HepG2 (cell line): Measurements from ENCODE around the gene CADM1. TPM values are rescaled to one million over a fixed set of nuclear protein-coding genes. Genes with fewer than 3 reads are reported as not detected.
A peak's percentile ranks its signal among the peaks of the same experiment; 100 is the strongest.

Experiments used
- ATAC-seq: fragments of 200-7000 bp; cut with Tn5 transposase; 3 replicates; pipeline ENCODE4 v1.9.1; 2020; ENCODE audit warnings: mild to moderate bottlenecking, moderate library complexity
- BruUV-seq: library from RNA; stranded (reverse); fragments of 400-500 nt; replicated peaks from 2 replicates; lab custom pipeline; 2021; lab: Mats Ljungman, UMichigan
- CTCF ChIA-PET: fragments of 300-600 bp; formaldehyde crosslinking; extraction: SDS; loops from one replicate; lab custom pipeline; 2021; ENCODE audit warnings: low total read pairs, inconsistent platforms, low intra/inter-chr PET ratio; lab: Yijun Ruan, JAX
- POLR2A ChIA-PET: fragments of 350-600 bp; sonication (Branson Sonifier 250); formaldehyde crosslinking; loops from one replicate; lab custom pipeline; 2020; ENCODE audit warnings: antibody characterized with exemption, inconsistent platforms; lab: Yijun Ruan, JAX
- DNase-seq: peaks from one replicate; pipeline ENCODE4 v3.0.0-alpha.2; 2015; ENCODE audit warnings: low spot score
- FAIRE-seq: peaks from 3 replicates; lab custom pipeline; 2011; peaks lifted over from hg19 to GRCh38; lab: Jason Lieb, UNC
- H2AFZ ChIP-seq: one replicate; pipeline ENCODE4 v1.6.1; 2011; ENCODE audit warnings: low read length, inconsistent platforms
- H3K27ac ChIP-seq: fragments of 300-600 bp; 3 replicates; pipeline ENCODE4 v1.8.0; 2011; ENCODE audit warnings: mixed run types, mild to moderate bottlenecking, mixed read lengths, low read length, inconsistent platforms; ENCODE audit not compliant: insufficient read depth; ENCODE audit errors: extremely low read length
- H3K27me3 ChIP-seq, 2 experiments: fragments of 200-600 bp in 1 of 2; 2 replicates in 1 of 2; 3 replicates in 1 of 2; pipeline versions ENCODE4 v1.6.0 to v1.8.0; 2011; ENCODE audit warnings: low read length in 2 of 2, mild to moderate bottlenecking in 2 of 2, moderate library complexity in 2 of 2, inconsistent platforms in 1 of 2; ENCODE audit not compliant: insufficient read depth in 2 of 2, control insufficient read depth in 1 of 2
- H3K36me3 ChIP-seq, 2 experiments: fragments of 200-600 bp in 1 of 2; replicated peaks in 1 of 2; 2 replicates in 1 of 2; 3 replicates in 1 of 2; pipeline versions ENCODE4 v1.5.1 to v1.8.0; 2011; ENCODE audit warnings: low read length in 2 of 2, inconsistent platforms in 1 of 2; ENCODE audit not compliant: insufficient read depth in 2 of 2, control insufficient read depth in 1 of 2
- H3K4me1 ChIP-seq: 2 replicates; pipeline ENCODE4 v1.5.1; 2012; ENCODE audit warnings: low read length, inconsistent platforms; ENCODE audit not compliant: insufficient read depth
- H3K4me2 ChIP-seq: 2 replicates; pipeline ENCODE4 v1.6.0; 2011; ENCODE audit warnings: low read depth, low read length, inconsistent platforms
- H3K4me3 ChIP-seq, 3 experiments: fragments of 200-600 bp in 1 of 3; sonication (generic), shearing (Covaris generic) in 1 of 3; replicated peaks in 1 of 3; 2 replicates each; pipeline ENCODE4 v1.5.1; 2011 to 2016; ENCODE audit warnings: low read length in 3 of 3, inconsistent platforms in 2 of 3, low read depth in 2 of 3, mild to moderate bottlenecking in 2 of 3, control low read depth in 1 of 3, mixed read lengths in 1 of 3; ENCODE audit not compliant: insufficient read depth in 1 of 3
- H3K79me2 ChIP-seq: one replicate; pipeline ENCODE4 v1.6.1; 2011; ENCODE audit warnings: low read length, inconsistent platforms; ENCODE audit not compliant: insufficient read depth
- H3K9ac ChIP-seq: 2 replicates; pipeline ENCODE4 v1.6.0; 2011; ENCODE audit warnings: mild to moderate bottlenecking, low read depth, low read length, inconsistent platforms; ENCODE audit not compliant: insufficient read depth
- H3K9me3 ChIP-seq: 2 replicates; pipeline ENCODE4 v1.5.1; 2012; ENCODE audit warnings: mild to moderate bottlenecking, low read length
- H4K20me1 ChIP-seq: 2 replicates; pipeline ENCODE4 v1.6.0; 2011; ENCODE audit warnings: inconsistent platforms, mild to moderate bottlenecking, low read length, moderate library complexity; ENCODE audit not compliant: insufficient read depth
- BCL6 ChIP-seq: IDR thresholded peaks from 2 replicates; pipeline ENCODE4 v1.6.1; 2016; ENCODE audit warnings: missing genetic modification reagents, missing compliant biosample characterization
- EP300 ChIP-seq, 3 experiments: sonication (generic) in 1 of 3; formaldehyde crosslinking in 1 of 3; IDR thresholded peaks; 2 replicates each; pipeline versions ENCODE4 v1.5.1 to v1.6.1; 2011 to 2020; ENCODE audit warnings: low read depth in 2 of 3, low read length in 2 of 3, borderline replicate concordance in 1 of 3, improper control_type of control experiment in 1 of 3, mild to moderate bottlenecking in 1 of 3, missing genetic modification reagents in 1 of 3, moderate library complexity in 1 of 3
- FOXA1 ChIP-seq, 2 experiments: fragments of 450-650 bp in 1 of 2; sonication (generic) in 1 of 2; formaldehyde crosslinking in 1 of 2; IDR thresholded peaks; 2 replicates each; pipeline versions ENCODE4 v1.4.0 to v1.6.1; 2016 to 2020; ENCODE audit warnings: missing genetic modification reagents in 1 of 2
- TCF7 ChIP-seq: sonication (generic); IDR thresholded peaks from 2 replicates; pipeline ENCODE4 v1.6.1; 2016; ENCODE audit warnings: antibody characterized with exemption, low read depth
- ZNF644 ChIP-seq: IDR thresholded peaks from 2 replicates; pipeline ENCODE4 v1.6.1; 2016; ENCODE audit warnings: low read depth
- WGBS: methylation state at CpG from one replicate; pipeline ENCODE4 v1.1.6; 2017; ENCODE audit warnings: low lambda C conversion rate; 5-methylcytosine and 5-hydroxymethylcytosine counted together
- in situ Hi-C: cut with HindIII; loops from 2 replicates; pipeline ENCODE4 v1.10.0; 2017; ENCODE audit warnings: low pct_unique_long_range_greater_than_20kb; ENCODE audit not compliant: extremely low pct_ligation_motif_present
- intact Hi-C: fragments of 100-400 bp; cut with micrococcal nuclease; formaldehyde crosslinking; loops from one replicate; pipeline ENCODE4 v1.10.0; 2022; ENCODE audit not compliant: unreplicated experiment
- polyA plus RNA-seq, 8 experiments: library from polyadenylated mRNA; depleted of rRNA in 3 of 8; stranded (reverse) in 7 of 8; unstranded in 1 of 8; fragments of >200 nt; fragmentation: Illumina TruSeq in 4 of 8; extraction: Trizol in 4 of 8; gene quantifications; 2 replicates each; pipeline versions ENCODE4 v1.2.1 to v1.2.3, GENCODE V29; 2011 to 2016; ENCODE audit warnings: low read depth in 4 of 8, missing spikeins in 1 of 8, mixed read lengths in 1 of 8; ENCODE audit not compliant: insufficient read depth in 1 of 8
- total RNA-seq, 5 experiments: library from RNA; depleted of rRNA; stranded (reverse); fragments of >200 nt; fragmentation: Illumina TruSeq; extraction: Trizol; gene quantifications; 2 replicates each; pipeline ENCODE4 v1.2.3, GENCODE V29; 2016; ENCODE audit warnings: low read depth in 1 of 5
- TF ChIP-seq, protein P1 (sequence below): sonication (generic); formaldehyde crosslinking; IDR thresholded peaks from 2 replicates; pipeline ENCODE4 v1.4.0; 2020; ENCODE audit warnings: missing genetic modification reagents

The CADM1 gene
- total and polyA plus RNA-seq, 2 of the 13 experiments (the other 11 are each of a cell fraction or from before 2014, with no cell fraction given): 71.3 to 122 TPM

DNA sequence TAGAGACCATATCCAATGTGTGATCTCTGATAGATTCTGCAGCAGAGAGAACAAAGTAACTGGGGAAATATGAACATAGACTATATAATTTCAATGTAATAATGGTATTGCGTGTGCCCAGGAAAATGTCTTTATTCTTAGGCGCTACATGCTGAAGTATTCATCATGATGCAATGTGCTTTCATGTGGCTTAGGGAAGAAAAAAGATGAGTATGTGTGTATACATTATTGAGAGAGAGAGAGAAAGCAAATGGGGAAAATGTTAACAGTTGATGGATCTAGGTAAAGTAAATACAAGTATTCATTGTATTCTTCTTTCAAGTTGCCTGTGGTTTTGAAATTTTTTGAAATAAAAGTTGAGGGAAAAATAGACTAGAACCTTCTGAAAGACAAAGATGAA, 10.3 kb downstream of the CADM1 start (continued):
- TF ChIP-seq FOXA1 (IDR thresholded peaks at IDR 0.05): no peak
- peak; percentile 60; the same call in 1 of the 2 replicates for TF ChIP-seq FOXA1 (CRISPR knock-in tag; IDR thresholded peaks at IDR 0.05)
- peak; percentile 76 for TF ChIP-seq TCF7
- peak; percentile 85 for TF ChIP-seq BCL6 (CRISPR knock-in tag)
- TF ChIP-seq EP300 (IDR thresholded peaks at IDR 0.05; ENCODE audit: low read depth in 2 of 2, low read length in 2 of 2): peak in 1 of 2 experiments; percentile 65; a peak in 2 of 4 replicates
- no peak; the same call in 1 of the 2 replicates for TF ChIP-seq EP300 (CRISPR knock-in tag; IDR thresholded peaks at IDR 0.05; ENCODE audit: borderline replicate concordance)

DNA sequence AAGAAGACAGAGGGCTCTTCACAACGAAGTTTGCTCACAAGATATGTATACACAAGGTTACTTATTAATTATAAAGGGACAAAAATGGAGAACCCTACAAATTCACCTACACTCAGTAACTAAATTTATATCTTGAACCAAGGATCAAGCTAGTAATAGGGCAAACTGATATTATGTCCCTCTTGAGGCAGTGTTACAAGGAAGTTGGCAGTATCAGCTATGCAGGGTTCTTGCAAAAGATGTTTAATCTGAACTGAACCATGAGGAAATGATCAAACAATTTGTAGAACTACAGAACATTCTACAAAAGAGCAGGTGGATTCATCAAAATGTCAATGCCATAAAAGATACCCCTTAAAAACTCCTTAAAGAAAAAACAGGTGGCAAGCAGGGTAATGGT, 10.7 kb downstream of the CADM1 start:
- no peaks in the 10 kb centered on the region for H3K27me3 ChIP-seq
- ATAC-seq (no peak), DNase-seq (no peak), FAIRE-seq (no peak)
- in situ Hi-C loops (no loop called here), intact Hi-C loops (no loop called here)
- no TSS peak for BruUV-seq
- POLR2A ChIA-PET: no interaction called here
- no peak overlapping the region for H2AFZ ChIP-seq
- WGBS: 0% methylated on average over 1 of the region's 1 CpG
- H3K4me3 ChIP-seq: no peak overlapping the region; a peak in 1 of 6 replicates
- H3K27ac ChIP-seq: peak overlapping the region; percentile 37
- CTCF ChIA-PET: no interaction called here
- H3K36me3 ChIP-seq: 0 out of 5 replicates have a peak, but pooled peaks cover 0 to 1% of the 10 kb centered on the region in 2 experiments
- peak overlapping the region; percentile 41 for H3K4me2 ChIP-seq
- H3K9me3 ChIP-seq: no peaks in the 10 kb centered on the region
- H3K4me1 ChIP-seq: peaks cover 84% of the 10 kb centered on the region
- peaks cover 78% of the 10 kb centered on the region for H3K79me2 ChIP-seq
- TF ChIP-seq ZNF644: 0 out of 2 replicates have a peak, but pooled peaks have one; percentile 9
- TF ChIP-seq, protein P1, sequence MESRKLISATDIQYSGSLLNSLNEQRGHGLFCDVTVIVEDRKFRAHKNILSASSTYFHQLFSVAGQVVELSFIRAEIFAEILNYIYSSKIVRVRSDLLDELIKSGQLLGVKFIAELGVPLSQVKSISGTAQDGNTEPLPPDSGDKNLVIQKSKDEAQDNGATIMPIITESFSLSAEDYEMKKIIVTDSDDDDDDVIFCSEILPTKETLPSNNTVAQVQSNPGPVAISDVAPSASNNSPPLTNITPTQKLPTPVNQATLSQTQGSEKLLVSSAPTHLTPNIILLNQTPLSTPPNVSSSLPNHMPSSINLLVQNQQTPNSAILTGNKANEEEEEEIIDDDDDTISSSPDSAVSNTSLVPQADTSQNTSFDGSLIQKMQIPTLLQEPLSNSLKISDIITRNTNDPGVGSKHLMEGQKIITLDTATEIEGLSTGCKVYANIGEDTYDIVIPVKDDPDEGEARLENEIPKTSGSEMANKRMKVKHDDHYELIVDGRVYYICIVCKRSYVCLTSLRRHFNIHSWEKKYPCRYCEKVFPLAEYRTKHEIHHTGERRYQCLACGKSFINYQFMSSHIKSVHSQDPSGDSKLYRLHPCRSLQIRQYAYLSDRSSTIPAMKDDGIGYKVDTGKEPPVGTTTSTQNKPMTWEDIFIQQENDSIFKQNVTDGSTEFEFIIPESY: no peak
- no peaks in the 10 kb centered on the region; the same call in 1 of the 2 replicates for H4K20me1 ChIP-seq
- H3K9ac ChIP-seq: no peak overlapping the region
